NT2/D1 (cell line): ENCODE measurements around the gene MEI4.

ENCODE experiments used
- YY1 ChIP-seq: IDR thresholded peaks from 2 replicates; pipeline ENCODE4 v1.6.1; 2011; ENCODE audit not compliant: insufficient read length, insufficient read depth
- ZNF274 ChIP-seq: IDR thresholded peaks from 2 replicates; pipeline ENCODE4 v1.6.1; 2011; ENCODE audit warnings: mild to moderate bottlenecking, low read depth, low read length

GRCh38 chr6:77762386-77762785 is 109.5 kb downstream of the MEI4 start:
- TF ChIP-seq YY1 (no peak), ZNF274 (no peak)
